HG03280 (cell line): Measurements from ENCODE around the gene BACE1-AS.
A peak's percentile ranks its signal among the peaks of the same experiment; 100 is the strongest.
"Not testable (repeated sequence)": the region's sequence is repeated elsewhere in the genome, so short reads cannot be mapped to it uniquely, and the experiment has no call there.

Experiments
- ATAC-seq: cut with Tn5 transposase; IDR thresholded peaks from one replicate; pipeline ENCODE4 v1.9.1; 2021; ENCODE audit warnings: mild to moderate bottlenecking, moderate library complexity; ENCODE audit not compliant: unreplicated experiment

BACE1-AS gene

DNA sequence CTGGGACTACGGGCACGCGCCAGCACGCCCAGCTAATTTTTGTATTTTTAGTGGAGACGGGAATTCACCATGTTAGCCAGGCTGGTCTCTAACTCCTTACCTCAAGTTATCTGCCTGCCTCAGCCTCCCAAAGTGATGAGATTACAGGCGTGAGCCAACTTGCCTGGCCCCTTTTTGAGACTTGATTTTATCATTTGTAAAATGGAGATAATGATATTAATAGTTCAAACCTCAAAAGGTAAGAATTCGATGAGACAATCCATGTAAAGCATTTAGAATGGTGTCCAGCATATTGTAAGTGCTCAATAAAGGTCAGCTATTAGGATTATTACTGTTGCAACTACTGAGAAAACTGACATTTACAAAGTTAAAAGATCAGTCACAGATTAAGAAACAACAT, 27.6 kb downstream of the BACE1-AS start:
- ATAC-seq = no peak

DNA sequence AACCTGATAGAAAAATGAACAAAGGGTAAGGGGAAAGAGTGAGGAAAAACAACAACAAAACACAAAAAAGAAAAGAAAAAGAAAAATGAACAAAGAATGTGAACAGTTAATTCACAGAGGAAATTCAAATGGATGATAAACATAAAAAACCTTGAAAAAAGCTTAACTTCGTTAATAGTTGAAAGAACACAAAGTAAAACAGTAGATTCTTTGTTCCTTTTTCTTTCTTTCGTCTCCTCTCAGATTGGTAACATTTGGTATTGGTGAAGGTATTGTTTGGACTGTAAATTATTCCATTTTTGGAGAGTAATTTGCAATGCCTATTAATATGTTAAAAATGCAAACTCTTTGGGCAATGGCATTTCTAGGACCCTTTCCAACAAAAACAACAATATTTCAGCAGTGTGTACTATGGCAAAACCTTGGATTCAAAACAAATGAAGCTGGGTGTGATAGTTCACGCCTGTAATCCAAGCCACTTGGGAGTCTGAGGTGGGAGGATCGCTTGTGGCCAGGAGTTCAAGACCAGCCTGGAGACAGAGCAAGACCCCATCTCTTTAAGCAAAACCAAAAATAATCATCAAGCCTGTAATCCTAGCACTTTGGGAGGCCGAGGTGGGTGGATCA, 28.2 kb downstream of the BACE1-AS start:
- ATAC-seq = no peak

GRCh38 chr11:117327255-117327566, 36.1 kb downstream of the BACE1-AS start:
- not testable (repeated sequence) for ATAC-seq

DNA sequence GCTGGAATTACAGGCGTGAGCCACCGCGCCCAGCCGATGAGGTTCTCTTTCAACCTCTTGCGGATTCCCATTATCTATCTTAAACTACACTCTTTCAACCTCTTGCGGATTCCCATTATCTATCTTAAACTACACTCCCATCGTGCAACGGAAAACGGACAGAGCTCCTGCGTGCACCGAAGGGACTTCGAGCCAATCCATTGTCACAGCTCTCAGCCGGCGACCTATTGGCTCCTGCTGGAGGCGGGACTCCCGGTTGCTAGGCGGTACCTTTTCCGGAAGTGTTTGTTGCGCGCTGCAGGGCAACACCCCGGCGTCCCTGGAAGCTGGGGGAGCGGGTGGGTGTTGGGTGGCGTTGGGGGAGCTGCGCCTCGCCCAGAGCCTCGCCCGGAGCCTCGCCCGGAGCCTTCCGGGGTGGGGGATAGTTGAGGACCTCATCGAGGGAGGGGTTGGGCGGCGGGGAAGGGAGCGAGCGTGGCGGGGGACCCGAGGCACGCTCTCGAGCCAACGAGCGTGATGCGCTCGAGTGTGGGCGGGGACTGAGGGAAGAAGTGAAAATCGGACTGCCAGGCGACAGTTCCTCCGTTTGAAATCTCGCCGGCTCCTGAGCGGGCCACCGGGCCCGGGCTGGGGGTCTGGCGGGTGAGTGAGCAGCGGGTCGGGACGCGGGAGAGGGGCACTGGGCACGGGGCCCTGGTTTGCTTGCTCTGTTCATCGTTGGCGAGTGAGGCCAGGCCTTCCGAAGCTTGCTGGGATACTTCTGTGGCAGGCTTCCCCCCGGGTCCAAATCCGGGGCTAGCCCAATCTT, 36.6 kb downstream of the BACE1-AS start, which contains the start of gene CEP164:
Gene CEP164 (plus strand): TSS at position 288 of the 808 bp plus-strand sequence. CDS start 10,733 bp downstream, outside the sequence.
- ATAC-seq = peak; percentile 93

- ATAC-seq = peak; percentile 5
Measured at GRCh38 chr11:117328375-117329010, 37.3 kb downstream of the BACE1-AS start.

- no peak for ATAC-seq
Measured at GRCh38 chr11:117332843-117333242, 41.7 kb downstream of the BACE1-AS start.

DNA sequence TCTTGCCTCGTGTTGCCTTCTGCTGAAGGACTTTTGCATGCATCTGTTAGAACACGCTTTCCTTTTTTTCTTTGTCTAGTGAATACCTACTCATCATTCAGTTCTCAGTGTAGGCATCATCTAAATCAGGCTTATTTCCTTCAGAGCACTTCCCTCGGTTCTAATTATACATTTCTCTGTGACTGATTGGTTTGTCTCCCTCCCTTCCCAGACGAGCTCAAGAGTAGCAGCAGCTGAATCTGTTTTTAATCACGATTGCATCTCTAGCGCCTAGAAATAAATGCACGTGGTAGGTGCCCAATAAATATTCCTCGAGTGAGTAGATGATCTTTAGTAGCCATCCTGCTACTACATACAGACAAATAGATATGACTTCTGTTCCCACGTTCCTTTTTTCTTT, 42.8 kb downstream of the BACE1-AS start:
- no peak for ATAC-seq

DNA sequence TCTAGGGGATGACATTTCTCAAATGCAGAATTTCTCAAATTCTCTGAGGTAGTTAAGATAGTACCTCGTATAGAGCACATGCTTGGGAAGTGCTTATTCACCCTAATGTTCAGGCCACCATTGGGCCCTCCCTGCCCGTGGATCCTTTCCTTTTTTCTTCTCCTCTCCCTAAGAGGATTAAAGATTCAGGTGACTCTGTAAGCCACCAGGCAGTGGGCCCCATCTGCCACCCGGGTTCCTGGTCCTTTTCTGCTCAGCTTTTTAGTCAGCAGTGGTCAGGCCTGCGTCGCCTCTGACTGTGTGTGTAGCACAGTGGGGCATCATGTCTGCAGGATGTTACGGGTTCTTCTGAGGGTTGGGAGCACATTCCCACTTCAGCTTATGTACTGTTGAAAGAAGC, 43.8 kb downstream of the BACE1-AS start:
- ATAC-seq = no peak

- ATAC-seq = no peak
Measured at GRCh38 chr11:117335399-117335798, 44.3 kb downstream of the BACE1-AS start.

DNA sequence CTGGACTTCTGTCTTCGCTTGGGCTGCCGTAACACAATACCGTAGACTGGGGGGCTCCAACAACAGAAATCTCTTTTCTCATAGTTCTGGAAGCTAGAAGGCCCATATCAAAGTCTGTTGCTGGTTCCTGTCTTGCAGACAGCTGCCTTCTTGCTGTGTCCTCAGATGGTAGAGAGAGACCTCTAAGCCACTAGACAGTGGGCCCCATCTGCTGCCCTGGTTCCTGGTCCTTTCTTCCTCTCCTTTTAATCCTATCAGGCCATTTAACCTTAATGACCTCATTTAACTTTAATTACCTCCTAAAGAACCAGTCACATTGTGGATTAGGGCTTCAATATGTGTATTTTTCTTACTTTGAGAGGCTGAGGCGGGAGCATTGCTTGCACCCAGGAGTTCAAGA, 45.9 kb downstream of the BACE1-AS start:
- ATAC-seq = no peak
